WERI-Rb-1 (cell line): ENCODE measurements around the gene GABBR2.

Experiments used
- DNase-seq: peaks from one replicate; pipeline ENCODE4 v3.0.0-alpha.2; 2020
- H3K27ac ChIP-seq: fragments of 250-450 bp; sonication (Bioruptor Pico); 2 replicates; pipeline ENCODE4 v1.5.1; 2020; ENCODE audit warnings: mild to moderate bottlenecking, moderate library complexity
- H3K27me3 ChIP-seq: fragments of 250-450 bp; sonication (Bioruptor Pico); 2 replicates; pipeline ENCODE4 v1.5.1; 2021; ENCODE audit warnings: mild to moderate bottlenecking, low read depth, moderate library complexity; ENCODE audit not compliant: insufficient read depth, severe bottlenecking
- H3K36me3 ChIP-seq: fragments of 250-450 bp; sonication (Bioruptor Pico); 2 replicates; pipeline ENCODE4 v1.5.1; 2020; ENCODE audit warnings: mild to moderate bottlenecking, moderate library complexity
- H3K4me3 ChIP-seq: 2 replicates; pipeline ENCODE4 v1.5.1; 2011; ENCODE audit warnings: low read depth, mild to moderate bottlenecking, control low read depth, low read length
- H3K9me3 ChIP-seq: fragments of 250-450 bp; sonication (Bioruptor Pico); 2 replicates; pipeline ENCODE4 v1.5.1; 2021; ENCODE audit warnings: mild to moderate bottlenecking, moderate library complexity; ENCODE audit not compliant: severe bottlenecking
- TF ChIP-seq, protein P1 (sequence below): IDR thresholded peaks from 2 replicates; pipeline ENCODE4 v1.5.1; 2011; ENCODE audit warnings: low read depth, mild to moderate bottlenecking, control low read depth, inconsistent platforms, low read length

Gene GABBR2

GRCh38 chr9:98248737-98249474 is 459.8 kb downstream of the GABBR2 start:
- no peak for DNase-seq
- no peak overlapping the region for H3K4me3 ChIP-seq
- no peaks in the 10 kb centered on the region for H3K27me3 ChIP-seq
- H3K9me3 ChIP-seq: no peaks in the 10 kb centered on the region
- no peak overlapping the region for H3K27ac ChIP-seq
- TF ChIP-seq, protein P1, sequence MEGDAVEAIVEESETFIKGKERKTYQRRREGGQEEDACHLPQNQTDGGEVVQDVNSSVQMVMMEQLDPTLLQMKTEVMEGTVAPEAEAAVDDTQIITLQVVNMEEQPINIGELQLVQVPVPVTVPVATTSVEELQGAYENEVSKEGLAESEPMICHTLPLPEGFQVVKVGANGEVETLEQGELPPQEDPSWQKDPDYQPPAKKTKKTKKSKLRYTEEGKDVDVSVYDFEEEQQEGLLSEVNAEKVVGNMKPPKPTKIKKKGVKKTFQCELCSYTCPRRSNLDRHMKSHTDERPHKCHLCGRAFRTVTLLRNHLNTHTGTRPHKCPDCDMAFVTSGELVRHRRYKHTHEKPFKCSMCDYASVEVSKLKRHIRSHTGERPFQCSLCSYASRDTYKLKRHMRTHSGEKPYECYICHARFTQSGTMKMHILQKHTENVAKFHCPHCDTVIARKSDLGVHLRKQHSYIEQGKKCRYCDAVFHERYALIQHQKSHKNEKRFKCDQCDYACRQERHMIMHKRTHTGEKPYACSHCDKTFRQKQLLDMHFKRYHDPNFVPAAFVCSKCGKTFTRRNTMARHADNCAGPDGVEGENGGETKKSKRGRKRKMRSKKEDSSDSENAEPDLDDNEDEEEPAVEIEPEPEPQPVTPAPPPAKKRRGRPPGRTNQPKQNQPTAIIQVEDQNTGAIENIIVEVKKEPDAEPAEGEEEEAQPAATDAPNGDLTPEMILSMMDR: no peak
- peaks cover 2% of the 10 kb centered on the region for H3K36me3 ChIP-seq

GRCh38 chr9:98247831-98248657 is 460.7 kb downstream of the GABBR2 start:
- TF ChIP-seq, protein P1: no peak
- no peaks in the 10 kb centered on the region for H3K9me3 ChIP-seq
- no peak for DNase-seq
- no peak overlapping the region for H3K4me3 ChIP-seq
- H3K27me3 ChIP-seq: no peaks in the 10 kb centered on the region
- peaks cover 2% of the 10 kb centered on the region for H3K36me3 ChIP-seq
- H3K27ac ChIP-seq: no peak overlapping the region

- TF ChIP-seq, protein P1: no peak
- Histone ChIP-seq H3K36me3 (no peaks in the 10 kb centered on the region), H3K27ac (no peak overlapping the region), H3K27me3 (no peaks in the 10 kb centered on the region), H3K9me3 (no peaks in the 10 kb centered on the region), H3K4me3 (no peak overlapping the region)
- no peak for DNase-seq
These were observed 466.3 kb downstream of the GABBR2 start for GRCh38 chr9:98242426-98242825.

GRCh38 chr9:98241357-98242300 is 467.1 kb downstream of the GABBR2 start:
- Histone ChIP-seq H3K27ac (no peak overlapping the region), H3K9me3 (no peaks in the 10 kb centered on the region), H3K4me3 (no peak overlapping the region), H3K36me3 (no peaks in the 10 kb centered on the region), H3K27me3 (no peaks in the 10 kb centered on the region)
- TF ChIP-seq, protein P1: peak; percentile 64
- DNase-seq: no peak

DNA sequence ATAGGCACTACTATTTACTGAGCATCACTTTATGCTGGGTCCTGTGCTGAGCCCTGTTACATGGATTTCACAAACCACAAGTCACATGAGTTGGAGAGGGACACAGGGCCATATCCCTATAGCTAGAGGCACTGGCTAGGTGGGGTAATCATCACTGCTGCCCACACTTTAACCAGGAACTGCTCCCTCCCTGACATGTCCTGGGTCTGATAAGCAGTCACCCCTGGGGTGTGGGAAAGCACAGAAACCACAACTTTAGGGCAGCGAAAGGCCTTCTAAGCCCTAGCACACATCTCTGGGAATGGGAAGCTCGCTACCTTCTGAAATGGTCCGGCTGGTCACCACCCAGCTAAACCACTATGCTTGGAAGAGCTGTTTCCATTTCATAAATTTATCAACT is 468.3 kb downstream of the GABBR2 start:
- DNase-seq: no peak
- Histone ChIP-seq H3K36me3 (no peaks in the 10 kb centered on the region), H3K27me3 (no peaks in the 10 kb centered on the region), H3K27ac (no peak overlapping the region), H3K4me3 (no peak overlapping the region), H3K9me3 (no peaks in the 10 kb centered on the region)
- TF ChIP-seq, protein P1: no peak
